GM12891 (cell line): Measurements from ENCODE around the gene ATN1.

Source experiments
- POLR2A ChIP-seq: IDR thresholded peaks from 2 replicates; pipeline ENCODE4 v1.6.1; 2011; ENCODE audit warnings: low read depth, low read length, control low read depth
- POLR2AphosphoS5 ChIP-seq: IDR thresholded peaks from 2 replicates; pipeline ENCODE4 v1.6.1; 2011; ENCODE audit warnings: low read depth, low read length, control low read depth
- POU2F2 ChIP-seq: IDR thresholded peaks from 2 replicates; pipeline ENCODE4 v1.6.1; 2011; ENCODE audit warnings: low read depth, mild to moderate bottlenecking, control low read depth, low read length, moderate library complexity

- TF ChIP-seq POLR2A (no peak), POLR2AphosphoS5 (no peak), POU2F2 (no peak)
Measured at GRCh38 chr12:6921539-6921938, 6.2 kb upstream of the ATN1 start.
